ENCODE measurements around the gene RAB11FIP3.
"Not testable (repeated sequence)": the region's sequence is repeated elsewhere in the genome, so short reads cannot be mapped to it uniquely, and the experiment has no call there.

- not testable (repeated sequence) for TF ChIP-seq CTCF, POLR2A, POLR2AphosphoS5 (IDR thresholded peaks at IDR 0.05)
These were observed 41.9 kb downstream of the RAB11FIP3 start for GRCh38 chr16:467249-467871.

All from stomach (tissue), 4 donors.